NCI-H524 (cell line): Measurements from ENCODE around the gene CALD1.

Source experiments
- DNase-seq, 2 experiments: peaks; one replicate each; lab custom pipeline; 2025; lab: John Stamatoyannopoulos, UW

CALD1 gene

DNA sequence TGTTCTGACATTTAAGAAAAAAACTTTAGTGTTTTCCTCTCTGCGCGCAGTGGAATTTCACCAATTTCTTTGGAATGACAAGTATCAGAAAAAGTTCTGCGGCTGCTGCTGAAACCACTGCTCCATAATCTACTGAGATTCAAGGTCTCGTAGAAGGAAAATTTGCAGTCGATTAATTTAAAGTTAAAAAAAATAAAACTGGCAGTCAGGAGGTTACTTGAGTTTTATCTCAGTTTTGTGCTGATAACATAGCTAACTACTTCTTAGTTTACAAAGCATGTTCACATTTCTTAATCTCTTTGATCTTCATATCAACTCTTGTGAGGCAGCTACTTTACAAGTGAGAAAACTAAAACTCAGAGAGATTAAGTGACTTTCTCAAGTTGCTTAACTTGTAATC is 18.2 kb upstream of the CALD1 start:
- no peak for DNase-seq

DNA sequence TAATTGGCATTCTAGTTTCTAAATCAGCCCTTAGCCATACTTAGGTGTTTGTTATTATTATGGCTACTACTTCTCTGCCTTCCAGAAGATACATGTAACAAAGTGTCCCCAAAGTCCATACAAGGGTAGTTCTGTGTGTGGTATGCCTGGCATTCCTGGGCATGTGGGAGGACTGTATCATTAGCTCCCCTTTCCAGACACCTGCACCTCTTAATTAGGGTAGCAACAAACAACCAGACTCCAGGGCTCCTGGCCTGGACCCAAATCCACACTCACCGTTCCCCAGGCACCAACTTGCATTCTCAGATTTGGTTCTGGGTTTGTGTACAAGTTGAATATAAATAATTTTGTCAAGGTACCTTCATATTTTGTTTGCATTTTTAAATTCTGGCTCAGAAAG is 15.5 kb upstream of the CALD1 start:
- DNase-seq, result no peak

DNA sequence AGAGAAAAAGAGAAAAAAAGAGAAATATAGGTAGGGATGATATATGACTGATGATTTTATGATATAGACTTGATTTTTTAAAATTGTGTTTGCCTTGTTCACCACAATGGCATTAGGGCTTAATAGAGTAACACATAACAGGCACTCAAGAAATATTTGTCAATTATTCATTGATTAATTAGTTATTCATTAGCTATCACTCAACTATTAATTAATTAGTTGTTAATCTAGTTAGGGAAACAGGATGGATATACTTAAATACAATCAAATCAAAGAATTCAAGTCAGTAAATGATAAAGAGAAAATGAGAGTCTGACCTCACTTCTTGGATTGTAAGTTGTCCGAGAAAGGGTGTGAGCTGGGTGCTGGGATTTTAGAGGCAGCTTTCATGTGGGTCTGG is 15.1 kb upstream of the CALD1 start:
- no peak for DNase-seq

DNA sequence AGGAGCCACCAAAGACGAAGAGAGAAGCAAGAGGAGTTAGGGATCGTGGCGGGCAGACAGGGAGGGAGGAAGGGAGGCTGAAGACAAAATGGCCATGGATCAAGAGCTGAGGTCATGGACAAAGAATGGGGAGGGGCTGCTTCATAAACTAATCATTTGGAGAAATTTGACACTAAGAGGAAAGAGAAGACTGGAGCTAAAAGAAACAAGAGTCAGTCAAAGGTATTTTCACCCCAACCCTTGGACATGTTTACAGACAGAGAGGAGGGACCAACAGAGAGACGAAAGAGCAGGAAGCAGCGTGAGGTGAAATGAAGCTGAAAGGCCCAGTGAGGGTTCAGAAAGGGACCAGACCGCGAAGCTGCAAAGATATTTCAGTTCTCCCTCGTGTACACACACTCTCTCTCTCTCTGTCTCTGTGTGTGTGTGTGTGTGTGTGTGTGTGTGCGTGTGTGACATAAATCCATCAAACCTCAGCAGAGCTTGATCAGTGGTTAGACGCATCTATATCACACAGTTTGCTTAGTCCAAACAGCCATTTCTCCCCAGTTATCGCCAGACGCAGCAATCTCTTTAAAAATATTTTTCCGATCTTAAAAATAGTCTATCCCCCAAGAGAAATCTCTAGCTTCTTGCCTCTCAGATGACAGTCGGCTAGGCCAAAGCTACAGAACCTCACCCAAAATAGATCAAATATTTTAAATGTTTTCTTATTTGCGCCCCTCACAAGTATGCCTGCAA is 12.5 kb upstream of the CALD1 start:
- no peak for DNase-seq

DNA sequence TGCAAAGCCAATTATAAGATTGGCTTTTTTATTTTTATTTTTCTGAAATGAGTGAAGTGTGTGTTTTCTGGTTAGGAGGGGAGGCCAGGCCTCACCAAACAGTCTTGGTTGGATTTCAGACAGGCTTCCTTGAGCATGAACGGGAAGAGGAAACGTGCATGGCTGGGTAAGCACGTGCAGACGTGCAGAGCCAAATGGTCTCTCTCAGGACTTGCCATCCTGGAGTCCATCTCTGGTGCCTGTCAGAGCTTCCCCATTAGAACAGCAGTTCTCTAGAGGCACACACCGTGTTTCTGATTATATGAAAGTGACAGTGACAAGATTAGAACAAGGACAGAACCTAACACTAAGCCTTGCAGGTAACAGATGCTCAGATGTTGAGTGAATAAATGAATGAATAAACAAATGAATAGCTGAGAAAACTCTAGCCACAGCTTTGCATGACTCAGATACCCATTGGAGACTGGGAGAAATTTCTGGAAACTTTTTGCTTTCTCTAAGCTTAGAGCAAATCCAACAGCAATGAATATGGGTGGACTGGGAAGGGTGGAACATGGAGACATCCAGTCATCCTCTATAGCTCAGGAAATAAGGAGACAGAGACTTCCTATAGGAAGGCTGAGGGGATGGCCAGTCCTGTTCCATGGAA is 11.8 kb upstream of the CALD1 start:
- DNase-seq, result no peak

DNA sequence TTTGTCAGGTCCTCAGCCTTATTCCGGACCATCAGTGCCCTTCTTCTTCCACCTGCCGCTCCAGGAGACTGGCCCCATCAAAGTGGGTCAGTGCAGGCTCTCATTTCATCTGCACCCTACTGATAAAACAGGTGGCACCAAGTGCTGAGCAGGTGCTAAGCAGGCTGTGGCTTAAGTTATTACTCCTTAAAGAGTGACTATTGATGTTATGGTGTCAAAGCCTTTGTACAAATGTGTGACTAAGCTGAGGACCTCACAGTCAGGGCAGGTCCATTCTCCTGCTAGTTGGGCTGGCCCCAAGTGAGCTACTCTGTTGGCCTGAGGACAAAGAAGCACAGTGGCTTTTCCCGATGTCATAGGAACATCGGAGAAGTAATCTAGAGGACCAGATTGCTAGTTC is 11.2 kb upstream of the CALD1 start:
- DNase-seq, result peak in 1 of 2 experiments; percentile 30

DNA sequence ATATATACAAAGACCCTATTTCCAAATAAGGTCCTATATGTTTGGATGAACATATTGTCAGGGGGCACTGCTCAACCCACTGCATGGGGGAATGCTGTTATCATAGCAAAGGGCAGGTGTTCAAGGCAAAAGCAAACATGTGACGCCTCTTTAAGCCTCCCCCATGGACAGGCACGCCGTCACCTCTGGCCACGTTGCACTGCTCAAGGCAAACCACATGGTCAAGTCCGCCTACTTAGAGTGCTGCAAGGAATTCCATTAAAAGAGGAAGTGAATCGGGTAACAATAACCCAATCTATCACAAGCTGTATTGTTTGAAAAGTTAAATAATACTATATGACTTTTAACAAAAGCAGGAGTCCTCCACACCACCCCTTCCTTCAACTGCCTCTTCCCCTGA is 8.8 kb upstream of the CALD1 start:
- no peak for DNase-seq

DNA sequence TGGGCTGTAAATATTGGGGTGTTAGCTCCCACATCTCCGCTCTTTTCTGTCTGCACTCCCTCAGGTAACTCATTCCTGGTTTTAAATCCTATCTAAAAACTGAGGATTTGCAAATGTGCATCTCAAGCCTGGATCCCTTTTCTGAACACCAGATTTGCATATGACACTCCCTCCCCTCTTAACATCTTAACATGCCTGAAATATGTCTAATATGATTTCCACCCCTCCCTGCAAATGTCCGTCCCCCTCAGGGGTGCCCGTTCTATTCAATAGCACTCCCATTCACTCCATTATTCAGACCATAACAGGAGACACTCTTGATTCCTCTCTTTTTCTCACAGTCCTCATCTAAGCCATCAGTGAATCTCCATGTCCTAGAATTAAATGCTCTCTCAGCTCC is 8.3 kb upstream of the CALD1 start:
- no peak for DNase-seq

DNA sequence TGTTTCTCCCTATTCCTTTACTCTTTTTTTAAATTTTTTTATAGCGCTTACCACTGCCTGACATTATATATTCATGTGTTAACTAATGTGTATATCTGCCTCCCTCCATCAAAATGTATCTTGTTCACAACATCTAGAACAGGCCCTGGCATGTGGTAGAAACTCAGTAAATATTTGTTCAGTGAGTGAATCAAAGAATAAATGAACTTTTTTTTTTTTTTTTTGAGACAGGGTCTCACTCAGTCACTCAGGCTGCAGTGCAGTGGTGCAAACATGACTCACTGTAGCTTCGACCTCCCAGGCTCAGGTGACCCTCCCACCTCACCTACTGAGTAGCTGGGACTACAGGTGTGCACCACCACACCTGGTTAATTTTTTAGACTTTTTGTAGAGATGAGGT is 7.5 kb upstream of the CALD1 start:
- DNase-seq, result no peak

DNA sequence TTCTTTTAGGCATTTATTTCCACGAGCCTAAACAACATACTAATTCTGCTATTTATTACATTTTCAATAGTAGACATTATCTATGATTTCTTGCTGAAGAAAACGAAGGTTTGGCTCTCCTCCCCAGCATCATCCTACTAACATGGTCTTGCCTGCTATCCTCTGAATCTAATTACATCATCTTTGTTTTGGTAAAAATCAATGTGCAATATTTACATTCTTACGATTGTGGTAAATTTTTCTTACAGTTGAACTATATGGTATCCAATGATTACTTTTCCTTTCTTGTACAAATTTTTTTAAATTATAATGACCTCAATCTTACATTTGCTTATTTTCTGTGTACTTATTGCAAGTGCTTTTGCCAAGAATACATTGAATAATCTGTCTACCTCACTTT is 7.0 kb upstream of the CALD1 start:
- DNase-seq, result no peak

DNA sequence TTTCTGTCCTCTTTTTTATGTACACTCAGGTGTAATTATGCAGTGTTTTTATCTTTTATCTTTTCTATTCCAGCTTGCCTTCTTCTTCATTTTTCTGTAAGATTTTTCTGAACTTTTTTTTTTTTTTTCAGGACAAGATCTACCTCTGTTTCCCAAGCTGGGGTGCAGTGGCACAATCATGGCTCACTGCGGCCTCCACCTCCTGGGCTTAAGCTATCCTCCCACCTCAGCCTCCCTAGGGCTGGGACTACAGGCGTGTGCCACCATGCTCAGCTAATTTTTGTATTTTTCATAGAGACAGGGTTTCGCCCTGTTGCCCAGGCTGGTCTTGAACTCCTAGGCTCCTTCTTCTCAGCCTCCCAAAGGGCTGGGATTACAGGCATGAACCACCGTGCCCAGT is 6.3 kb upstream of the CALD1 start:
- no peak for DNase-seq

DNA sequence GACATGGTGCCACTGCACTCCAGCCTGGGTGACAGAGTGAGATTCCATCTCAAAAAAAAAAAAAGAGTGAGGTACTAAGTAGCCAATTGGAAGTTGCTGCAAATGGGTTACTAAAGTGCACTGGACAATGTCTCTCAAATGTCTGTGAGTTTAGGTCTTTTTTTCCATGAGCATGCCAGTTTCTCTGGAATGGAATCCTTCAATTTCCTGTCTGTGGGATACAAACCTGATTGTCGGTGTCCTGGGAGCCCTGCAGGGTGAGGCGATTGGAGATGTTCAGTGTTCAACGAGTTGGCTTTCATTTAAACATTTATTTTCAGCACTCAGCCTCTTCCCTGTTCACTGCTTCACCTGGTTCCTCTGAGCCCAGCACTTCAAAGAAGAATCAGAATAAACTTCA is 5.3 kb upstream of the CALD1 start:
- no peak for DNase-seq

DNA sequence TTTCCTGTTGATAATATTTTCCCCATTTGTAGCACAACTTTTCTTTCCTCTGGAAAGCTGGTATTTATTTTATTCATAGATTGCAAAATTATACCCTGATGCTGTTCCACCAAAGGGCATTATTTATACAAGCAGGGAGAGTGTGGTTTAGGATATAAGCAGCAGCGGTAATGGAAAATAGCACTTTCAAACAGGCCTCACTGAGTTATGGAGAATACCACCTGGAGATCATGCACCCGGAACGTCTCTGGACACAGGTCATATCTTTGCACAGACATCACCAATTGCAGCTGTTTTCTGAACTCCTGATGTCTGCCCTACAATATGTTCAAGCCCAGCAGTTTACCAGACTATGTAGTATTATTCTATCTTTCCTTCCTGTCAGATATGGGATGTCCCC is 2.0 kb upstream of the CALD1 start:
- DNase-seq, result no peak

DNA sequence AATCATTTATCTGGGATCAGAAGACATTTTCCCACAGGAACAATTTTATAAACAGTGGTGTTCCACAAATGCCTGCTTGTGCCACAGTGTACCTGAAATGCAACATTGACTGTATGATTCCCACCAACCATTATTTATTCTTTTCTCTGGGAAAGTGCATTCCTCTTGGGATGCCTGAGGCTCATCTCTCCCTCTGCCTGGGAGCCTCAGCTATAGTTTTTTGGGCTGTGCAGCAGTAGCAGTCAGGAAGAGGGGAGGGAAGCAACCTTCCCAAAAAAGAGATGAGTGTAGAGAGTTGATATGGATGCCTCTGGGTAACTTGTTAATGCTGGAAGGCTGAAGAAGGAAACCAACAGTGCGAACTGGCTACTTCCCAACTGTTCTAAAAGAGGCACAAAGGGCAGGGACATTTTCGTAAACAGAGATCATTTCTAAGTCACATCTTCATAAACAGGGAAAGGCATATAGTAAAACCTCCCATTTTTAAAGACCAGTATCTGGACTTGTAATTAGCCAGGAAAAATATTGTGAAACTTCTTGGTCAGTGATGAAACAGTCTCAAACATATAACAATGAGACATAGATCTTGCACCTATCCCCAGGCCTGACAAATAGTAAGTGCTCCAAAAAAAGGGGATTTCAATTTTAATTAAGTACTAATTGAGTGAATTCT is 1.4 kb upstream of the CALD1 start:
- DNase-seq, result no peak

DNA sequence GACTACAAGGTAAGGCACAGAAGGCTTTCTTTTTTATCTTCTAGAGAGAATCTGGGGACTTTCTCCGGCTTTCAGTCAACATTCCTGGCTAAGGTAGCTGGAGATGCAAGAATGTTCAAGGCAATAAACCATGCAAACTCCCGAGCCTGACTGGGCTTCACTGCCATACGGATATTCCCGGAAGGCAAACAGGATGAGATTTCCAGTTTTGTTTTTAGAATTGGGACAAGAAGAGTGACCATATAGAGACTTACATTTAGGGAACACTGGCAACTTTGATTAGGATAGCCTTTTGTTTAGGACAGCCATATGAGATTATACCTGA is 269 bp downstream of the CALD1 start:
- no peak for DNase-seq

DNA sequence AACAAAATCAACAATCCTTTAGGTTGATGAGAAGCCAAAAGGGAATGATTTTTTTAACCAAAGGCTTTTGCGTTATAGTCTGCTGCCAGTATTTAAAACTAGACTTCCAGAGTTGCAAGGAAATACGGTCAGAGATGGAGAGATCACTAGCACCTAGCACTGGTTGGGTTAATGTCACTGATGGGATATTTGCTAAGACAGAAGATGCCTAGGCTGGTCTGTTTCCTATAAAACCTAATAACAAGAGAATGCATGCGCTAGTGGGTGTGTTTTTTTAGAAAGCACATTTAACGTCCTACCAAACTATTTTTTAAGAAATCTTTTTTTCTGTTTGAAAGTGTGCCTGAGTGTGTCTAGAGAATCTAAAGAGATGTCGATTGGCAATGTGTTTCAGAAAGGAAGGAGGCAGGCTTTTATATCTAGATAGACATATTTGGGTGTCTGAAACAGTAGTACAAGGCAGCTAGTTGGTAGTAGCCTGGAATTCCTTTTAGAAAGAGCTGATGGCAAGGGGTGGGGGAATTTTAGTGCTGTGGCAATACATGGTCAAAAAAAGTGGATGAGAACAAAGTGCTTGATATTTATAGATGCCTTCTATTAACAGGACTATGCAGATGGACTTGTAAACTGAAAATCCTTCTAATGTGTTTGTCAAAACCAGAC is 863 bp downstream of the CALD1 start:
- DNase-seq, result no peak

DNA sequence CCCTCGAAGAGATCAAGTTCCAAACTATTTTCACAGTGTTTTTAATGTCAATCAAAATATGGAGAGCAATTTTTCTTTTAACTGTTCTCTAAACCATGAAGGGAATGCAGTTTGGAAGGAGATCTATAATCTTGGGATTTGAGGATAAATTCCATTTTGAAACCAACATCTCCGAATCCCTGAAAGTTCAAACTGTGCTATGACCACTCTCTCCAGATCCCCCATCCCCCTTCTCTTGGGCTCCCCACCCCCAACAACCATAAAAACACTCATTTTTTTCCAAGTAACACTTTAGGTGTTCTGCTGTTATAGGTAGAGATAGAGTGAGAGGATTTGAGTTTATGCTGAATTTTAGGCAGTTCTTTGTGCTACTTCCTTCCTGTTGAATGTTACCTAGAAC is 1.7 kb downstream of the CALD1 start:
- no peak for DNase-seq

DNA sequence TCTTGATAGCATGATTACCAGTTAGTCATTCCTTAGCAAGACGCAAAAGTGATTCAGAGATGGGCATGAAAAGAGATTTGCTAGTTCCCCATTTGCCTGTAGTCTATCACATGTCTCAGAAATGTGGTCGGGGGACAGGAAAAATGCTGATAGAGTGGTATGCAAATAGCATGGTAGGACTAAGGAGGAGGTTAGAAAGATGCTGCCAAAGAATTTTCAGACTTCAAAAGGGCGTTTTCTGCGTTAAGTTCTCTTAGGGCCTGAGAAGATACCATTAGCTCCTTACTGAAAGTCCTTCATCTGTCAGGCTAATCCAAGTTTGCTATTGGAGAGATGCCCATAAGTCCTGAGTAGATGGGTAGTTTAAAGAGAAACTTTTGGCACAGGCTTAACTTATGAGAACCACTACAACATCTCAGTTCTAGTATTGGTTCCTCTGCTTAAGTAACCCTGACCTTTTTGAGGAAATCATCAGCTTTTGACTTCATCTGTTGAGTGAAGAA is 2.7 kb downstream of the CALD1 start:
- no peak for DNase-seq

DNA sequence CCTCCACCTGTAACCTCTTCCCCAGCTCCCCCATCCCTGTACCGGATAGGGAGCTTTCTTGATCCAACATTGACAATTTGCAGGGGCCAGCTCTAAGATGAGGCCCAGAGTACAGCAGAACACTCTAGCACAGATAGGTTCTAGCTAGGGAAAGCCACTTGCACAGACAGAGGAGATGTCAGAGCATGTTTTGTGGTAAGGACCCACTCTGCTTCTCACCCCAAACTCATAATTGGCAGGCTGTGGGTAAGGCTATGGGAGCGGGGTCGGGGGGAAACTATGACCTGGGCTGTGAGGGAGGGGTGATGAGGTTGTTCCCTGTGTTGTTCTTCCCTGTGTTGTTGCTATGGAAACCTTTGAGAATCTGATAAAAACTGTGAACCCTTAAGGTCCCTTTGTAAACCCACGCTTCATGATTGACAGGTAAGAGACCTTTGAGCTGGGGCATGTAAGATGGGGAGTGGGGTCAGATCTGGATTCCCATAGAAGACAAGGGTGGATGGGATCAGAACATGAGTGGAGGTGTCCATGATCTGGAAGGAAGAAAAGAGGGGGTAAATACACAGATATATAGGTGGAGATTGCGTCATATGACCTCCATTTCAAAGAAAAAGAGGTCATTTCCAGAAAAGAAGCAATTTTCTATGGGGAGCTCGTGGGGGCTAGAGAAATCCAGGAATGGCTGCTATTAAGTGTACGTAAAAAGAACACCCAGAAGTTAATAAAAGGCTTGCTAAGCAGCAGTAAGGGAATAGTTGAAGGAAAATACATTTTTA is 4.0 kb downstream of the CALD1 start:
- DNase-seq, result no peak

DNA sequence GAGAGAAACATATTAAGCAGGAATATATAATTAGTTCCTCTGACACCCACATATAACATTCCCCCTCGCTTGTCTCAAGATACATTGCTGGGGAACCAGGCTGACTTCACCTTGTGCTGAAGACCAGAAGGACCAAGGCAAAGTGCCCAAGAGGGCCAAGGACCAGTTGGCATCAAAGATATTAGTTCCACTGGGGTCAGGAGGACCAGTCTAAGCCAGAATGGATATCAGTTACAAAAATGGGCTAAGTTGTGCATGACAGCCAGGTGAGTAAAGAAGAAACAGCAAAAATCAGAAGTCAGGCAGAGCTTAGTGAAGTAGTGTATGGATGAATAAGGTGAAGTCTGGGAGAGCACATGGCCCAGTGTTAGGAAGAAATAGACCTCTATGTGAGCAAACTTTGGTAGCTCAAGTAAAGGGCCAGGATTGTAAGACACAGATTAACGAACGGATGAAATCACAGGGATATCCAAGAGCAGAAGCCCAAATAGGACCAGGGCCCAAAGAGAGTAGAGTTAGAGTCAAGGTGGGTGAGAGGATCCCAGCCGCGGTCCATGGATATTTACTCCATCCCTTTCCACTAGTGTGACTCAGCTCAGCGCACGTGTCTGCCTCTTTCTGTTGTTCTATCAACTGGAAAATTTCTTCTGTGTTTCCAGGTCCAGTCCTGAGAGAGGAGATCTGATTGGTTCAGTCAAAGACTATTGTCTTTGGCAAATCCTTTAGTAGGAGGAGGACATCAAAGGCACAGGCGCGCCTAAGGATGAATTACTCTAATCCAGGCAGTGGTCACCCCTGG is 5.0 kb downstream of the CALD1 start:
- DNase-seq, result no peak

DNA sequence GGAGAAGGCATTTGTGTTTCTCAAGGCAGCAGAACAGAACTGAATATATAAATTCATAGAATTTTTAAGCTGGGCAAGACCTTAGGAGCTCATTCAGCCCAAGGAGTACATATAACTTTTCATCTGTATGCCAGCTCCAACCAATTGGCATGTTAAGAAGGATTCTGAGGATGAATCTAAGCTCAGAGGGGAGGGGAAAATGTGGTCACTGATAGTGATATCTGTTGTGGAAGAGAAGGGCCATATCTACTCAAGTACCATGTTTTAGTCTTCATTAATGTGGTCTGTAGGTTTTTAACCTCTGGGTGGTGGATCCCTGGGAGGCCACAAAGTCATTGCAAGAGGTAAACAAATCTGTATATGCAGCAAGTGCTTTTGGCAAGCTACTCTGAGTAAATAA is 6.4 kb downstream of the CALD1 start:
- DNase-seq, result no peak
